ENCODE data around the gene CMSS1. TPM values are rescaled to one million over a fixed set of nuclear protein-coding genes. Genes with fewer than 3 reads are reported as not detected.

The CMSS1 gene
- total and polyA plus RNA-seq, 2 of the 13 experiments (the other 11 are each of a cell fraction or from before 2014, with no cell fraction given), result 6.4 to 48.7 TPM

DNA sequence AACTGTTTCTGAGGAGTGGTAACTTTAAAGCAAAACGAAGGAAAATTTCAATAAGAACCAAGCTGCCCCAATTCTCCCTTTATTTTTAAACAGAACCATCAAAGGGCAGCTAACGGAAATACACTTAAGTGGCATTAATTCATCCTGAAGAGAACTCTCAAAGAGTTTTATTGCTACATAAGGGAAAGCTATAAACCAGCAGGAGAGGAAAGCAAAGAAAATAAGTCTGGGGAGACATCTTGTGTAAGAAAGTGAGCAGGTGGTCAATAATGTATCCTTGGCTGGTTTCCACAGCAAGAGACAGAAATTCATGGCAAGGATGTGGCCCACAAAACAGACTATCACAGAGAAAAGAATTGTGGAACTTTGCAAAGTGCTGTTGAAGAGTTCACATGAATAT, 40.0 kb upstream of the CMSS1 start:
- BruUV-seq (replicated peaks), result no TSS peak
- Histone ChIP-seq H4K20me1 (ENCODE audit: insufficient read depth, low read length) (no peaks in the 10 kb centered on the region), H3K4me1 (ENCODE audit: insufficient read depth, low read length) (no peaks in the 10 kb centered on the region), H3K4me2 (ENCODE audit: low read depth, low read length) (no peak overlapping the region), H3K27ac (ENCODE audit: extremely low read length, insufficient read depth, low read length) (no peak overlapping the region), H3K36me3 (replicated peaks in 1 of 2; ENCODE audit: control insufficient read depth in 1 of 2, insufficient read depth in 2 of 2, low read length in 2 of 2) (no peaks in the 10 kb centered on the region), H3K27me3 (ENCODE audit: control insufficient read depth in 1 of 2, insufficient read depth in 2 of 2, low read length in 2 of 2) (no peaks in the 10 kb centered on the region), H2AFZ (ENCODE audit: low read length) (no peak overlapping the region), H3K9ac (ENCODE audit: insufficient read depth, low read depth, low read length) (no peak overlapping the region), H3K79me2 (ENCODE audit: insufficient read depth, low read length) (no peaks in the 10 kb centered on the region), H3K4me3 (replicated peaks in 1 of 3; ENCODE audit: insufficient read depth in 1 of 3, low read depth in 2 of 3, low read length in 3 of 3) (no peak overlapping the region), H3K9me3 (ENCODE audit: low read length) (no peaks in the 10 kb centered on the region)
- ChIA-PET POLR2A (no interaction called here), CTCF (ENCODE audit: low intra/inter-chr PET ratio, low total read pairs) (no interaction called here)
- no peak for ATAC-seq
- intact Hi-C loops (cut with micrococcal nuclease; ENCODE audit: unreplicated experiment), result no loop called here
- in situ Hi-C loops (cut with HindIII; ENCODE audit: extremely low pct_ligation_motif_present, low pct_unique_long_range_greater_than_20kb), result no loop called here
- WGBS (ENCODE audit: low lambda C conversion rate), result 0% methylated on average over 2 of the region's 2 CpGs
- DNase-seq (ENCODE audit: low spot score), result no peak
- FAIRE-seq, result no peak
- TF ChIP-seq GFI1 (CRISPR knock-in tag; IDR thresholded peaks at IDR 0.05; ENCODE audit: borderline replicate concordance) (no peak), AGO1 (IDR thresholded peaks at IDR 0.05; ENCODE audit: low read depth, low read length, poor library complexity, severe bottlenecking) (no peak), NAIF1 (CRISPR knock-in tag; IDR thresholded peaks at IDR 0.05; ENCODE audit: borderline replicate concordance) (no peak), NR2F1 (CRISPR knock-in tag; IDR thresholded peaks at IDR 0.05) (no peak), ZSCAN12 (CRISPR knock-in tag; IDR thresholded peaks at IDR 0.05) (no peak), ZNF343 (CRISPR knock-in tag; IDR thresholded peaks at IDR 0.05) (no peak), MED13 (CRISPR knock-in tag; IDR thresholded peaks at IDR 0.05) (no peak), TEAD3 (CRISPR knock-in tag; optimal IDR thresholded peaks at IDR 0.05; ENCODE audit: borderline replicate concordance) (no peak), MED1 (CRISPR knock-in tag; IDR thresholded peaks at IDR 0.05) (no peak), ZNF724P (CRISPR knock-in tag; IDR thresholded peaks at IDR 0.05; ENCODE audit: borderline replicate concordance) (no peak)
- TF ChIP-seq, protein P1, sequence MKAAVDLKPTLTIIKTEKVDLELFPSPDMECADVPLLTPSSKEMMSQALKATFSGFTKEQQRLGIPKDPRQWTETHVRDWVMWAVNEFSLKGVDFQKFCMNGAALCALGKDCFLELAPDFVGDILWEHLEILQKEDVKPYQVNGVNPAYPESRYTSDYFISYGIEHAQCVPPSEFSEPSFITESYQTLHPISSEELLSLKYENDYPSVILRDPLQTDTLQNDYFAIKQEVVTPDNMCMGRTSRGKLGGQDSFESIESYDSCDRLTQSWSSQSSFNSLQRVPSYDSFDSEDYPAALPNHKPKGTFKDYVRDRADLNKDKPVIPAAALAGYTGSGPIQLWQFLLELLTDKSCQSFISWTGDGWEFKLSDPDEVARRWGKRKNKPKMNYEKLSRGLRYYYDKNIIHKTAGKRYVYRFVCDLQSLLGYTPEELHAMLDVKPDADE (CRISPR knock-in tag; IDR thresholded peaks at IDR 0.05), result no peak
- TF ChIP-seq, protein P2, sequence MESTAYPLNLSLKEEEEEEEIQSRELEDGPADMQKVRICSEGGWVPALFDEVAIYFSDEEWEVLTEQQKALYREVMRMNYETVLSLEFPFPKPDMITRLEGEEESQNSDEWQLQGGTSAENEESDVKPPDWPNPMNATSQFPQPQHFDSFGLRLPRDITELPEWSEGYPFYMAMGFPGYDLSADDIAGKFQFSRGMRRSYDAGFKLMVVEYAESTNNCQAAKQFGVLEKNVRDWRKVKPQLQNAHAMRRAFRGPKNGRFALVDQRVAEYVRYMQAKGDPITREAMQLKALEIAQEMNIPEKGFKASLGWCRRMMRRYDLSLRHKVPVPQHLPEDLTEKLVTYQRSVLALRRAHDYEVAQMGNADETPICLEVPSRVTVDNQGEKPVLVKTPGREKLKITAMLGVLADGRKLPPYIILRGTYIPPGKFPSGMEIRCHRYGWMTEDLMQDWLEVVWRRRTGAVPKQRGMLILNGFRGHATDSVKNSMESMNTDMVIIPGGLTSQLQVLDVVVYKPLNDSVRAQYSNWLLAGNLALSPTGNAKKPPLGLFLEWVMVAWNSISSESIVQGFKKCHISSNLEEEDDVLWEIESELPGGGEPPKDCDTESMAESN (CRISPR knock-in tag; conservative IDR thresholded peaks at IDR 0.05), result no peak
- TF ChIP-seq, protein P3, sequence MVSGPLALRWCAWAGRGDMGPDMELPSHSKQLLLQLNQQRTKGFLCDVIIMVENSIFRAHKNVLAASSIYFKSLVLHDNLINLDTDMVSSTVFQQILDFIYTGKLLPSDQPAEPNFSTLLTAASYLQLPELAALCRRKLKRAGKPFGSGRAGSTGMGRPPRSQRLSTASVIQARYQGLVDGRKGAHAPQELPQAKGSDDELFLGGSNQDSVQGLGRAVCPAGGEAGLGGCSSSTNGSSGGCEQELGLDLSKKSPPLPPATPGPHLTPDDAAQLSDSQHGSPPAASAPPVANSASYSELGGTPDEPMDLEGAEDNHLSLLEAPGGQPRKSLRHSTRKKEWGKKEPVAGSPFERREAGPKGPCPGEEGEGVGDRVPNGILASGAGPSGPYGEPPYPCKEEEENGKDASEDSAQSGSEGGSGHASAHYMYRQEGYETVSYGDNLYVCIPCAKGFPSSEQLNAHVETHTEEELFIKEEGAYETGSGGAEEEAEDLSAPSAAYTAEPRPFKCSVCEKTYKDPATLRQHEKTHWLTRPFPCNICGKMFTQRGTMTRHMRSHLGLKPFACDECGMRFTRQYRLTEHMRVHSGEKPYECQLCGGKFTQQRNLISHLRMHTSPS (CRISPR knock-in tag; IDR thresholded peaks at IDR 0.05; ENCODE audit: low read depth), result no peak
- TF ChIP-seq, protein P4, sequence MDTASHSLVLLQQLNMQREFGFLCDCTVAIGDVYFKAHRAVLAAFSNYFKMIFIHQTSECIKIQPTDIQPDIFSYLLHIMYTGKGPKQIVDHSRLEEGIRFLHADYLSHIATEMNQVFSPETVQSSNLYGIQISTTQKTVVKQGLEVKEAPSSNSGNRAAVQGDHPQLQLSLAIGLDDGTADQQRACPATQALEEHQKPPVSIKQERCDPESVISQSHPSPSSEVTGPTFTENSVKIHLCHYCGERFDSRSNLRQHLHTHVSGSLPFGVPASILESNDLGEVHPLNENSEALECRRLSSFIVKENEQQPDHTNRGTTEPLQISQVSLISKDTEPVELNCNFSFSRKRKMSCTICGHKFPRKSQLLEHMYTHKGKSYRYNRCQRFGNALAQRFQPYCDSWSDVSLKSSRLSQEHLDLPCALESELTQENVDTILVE (CRISPR knock-in tag; IDR thresholded peaks at IDR 0.05), result no peak
- TF ChIP-seq, protein P5, sequence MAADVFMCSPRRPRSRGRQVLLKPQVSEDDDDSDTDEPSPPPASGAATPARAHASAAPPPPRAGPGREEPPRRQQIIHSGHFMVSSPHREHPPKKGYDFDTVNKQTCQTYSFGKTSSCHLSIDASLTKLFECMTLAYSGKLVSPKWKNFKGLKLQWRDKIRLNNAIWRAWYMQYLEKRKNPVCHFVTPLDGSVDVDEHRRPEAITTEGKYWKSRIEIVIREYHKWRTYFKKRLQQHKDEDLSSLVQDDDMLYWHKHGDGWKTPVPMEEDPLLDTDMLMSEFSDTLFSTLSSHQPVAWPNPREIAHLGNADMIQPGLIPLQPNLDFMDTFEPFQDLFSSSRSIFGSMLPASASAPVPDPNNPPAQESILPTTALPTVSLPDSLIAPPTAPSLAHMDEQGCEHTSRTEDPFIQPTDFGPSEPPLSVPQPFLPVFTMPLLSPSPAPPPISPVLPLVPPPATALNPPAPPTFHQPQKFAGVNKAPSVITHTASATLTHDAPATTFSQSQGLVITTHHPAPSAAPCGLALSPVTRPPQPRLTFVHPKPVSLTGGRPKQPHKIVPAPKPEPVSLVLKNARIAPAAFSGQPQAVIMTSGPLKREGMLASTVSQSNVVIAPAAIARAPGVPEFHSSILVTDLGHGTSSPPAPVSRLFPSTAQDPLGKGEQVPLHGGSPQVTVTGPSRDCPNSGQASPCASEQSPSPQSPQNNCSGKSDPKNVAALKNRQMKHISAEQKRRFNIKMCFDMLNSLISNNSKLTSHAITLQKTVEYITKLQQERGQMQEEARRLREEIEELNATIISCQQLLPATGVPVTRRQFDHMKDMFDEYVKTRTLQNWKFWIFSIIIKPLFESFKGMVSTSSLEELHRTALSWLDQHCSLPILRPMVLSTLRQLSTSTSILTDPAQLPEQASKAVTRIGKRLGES (CRISPR knock-in tag; IDR thresholded peaks at IDR 0.05; ENCODE audit: borderline replicate concordance), result no peak
- TF ChIP-seq, protein P6, sequence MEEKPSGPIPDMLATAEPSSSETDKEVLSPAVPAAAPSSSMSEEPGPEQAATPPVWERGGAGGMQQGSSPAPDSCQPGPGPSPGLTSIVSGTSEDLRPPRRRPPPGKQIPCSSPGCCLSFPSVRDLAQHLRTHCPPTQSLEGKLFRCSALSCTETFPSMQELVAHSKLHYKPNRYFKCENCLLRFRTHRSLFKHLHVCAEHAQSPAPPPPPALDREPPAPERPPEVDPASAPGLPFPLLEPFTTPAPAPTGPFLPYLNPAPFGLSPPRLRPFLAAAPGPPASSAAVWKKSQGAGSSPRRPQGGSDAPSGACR (CRISPR knock-in tag; IDR thresholded peaks at IDR 0.05), result no peak

All from HepG2 (cell line).